ENCODE measurements around the gene KLHL29.

KLHL29 gene

GRCh38 chr2:23464905-23465537, 80.0 kb downstream of the KLHL29 start:
- Histone ChIP-seq H3K27ac (ENCODE audit: low read length) (no peak overlapping the region), H3K27me3 (ENCODE audit: low read depth, low read length) (no peaks in the 10 kb centered on the region), H3K36me3 (ENCODE audit: control insufficient read depth in 1 of 2, insufficient read depth in 2 of 2, low read length in 2 of 2) (no peaks in the 10 kb centered on the region)

GRCh38 chr2:23465936-23466335, 81.0 kb downstream of the KLHL29 start:
- Histone ChIP-seq H3K4me1 (ENCODE audit: control insufficient read depth in 1 of 2, insufficient read depth in 2 of 2, low read length in 2 of 2) (peaks cover 0 to 13% of the 10 kb centered on the region in 2 donors), H3K9me3 (ENCODE audit: control insufficient read depth in 1 of 2, low read length in 2 of 2) (no peaks in the 10 kb centered on the region), H3K4me3 (ENCODE audit: low read depth in 1 of 2, low read length in 2 of 2) (no peak overlapping the region), H3K36me3 (ENCODE audit: control insufficient read depth in 1 of 2, insufficient read depth in 2 of 2, low read length in 2 of 2) (no peaks in the 10 kb centered on the region), H3K27ac (ENCODE audit: low read length) (no peak overlapping the region), H3K27me3 (ENCODE audit: low read depth, low read length) (no peaks in the 10 kb centered on the region)

More at GRCh38 chr2:23464905-23465537, 80.0 kb downstream of the KLHL29 start:
- Histone ChIP-seq H3K4me1 (ENCODE audit: control insufficient read depth in 1 of 2, insufficient read depth in 2 of 2, low read length in 2 of 2) (peaks cover 0 to 13% of the 10 kb centered on the region in 2 donors), H3K9me3 (ENCODE audit: control insufficient read depth in 1 of 2, low read length in 2 of 2) (no peaks in the 10 kb centered on the region), H3K4me3 (ENCODE audit: low read depth in 1 of 2, low read length in 2 of 2) (no peak overlapping the region)

GRCh38 chr2:23467618-23468017, 82.6 kb downstream of the KLHL29 start:
- no peaks in the 10 kb centered on the region for H3K36me3 ChIP-seq (ENCODE audit: control insufficient read depth in 1 of 2, insufficient read depth in 2 of 2, low read length in 2 of 2)
- H3K4me3 ChIP-seq (ENCODE audit: low read depth in 1 of 2, low read length in 2 of 2), result no peak overlapping the region
- H3K27me3 ChIP-seq (ENCODE audit: low read depth, low read length), result no peaks in the 10 kb centered on the region
- H3K27ac ChIP-seq (ENCODE audit: low read length), result no peak overlapping the region
- H3K4me1 ChIP-seq (ENCODE audit: control insufficient read depth in 1 of 2, insufficient read depth in 2 of 2, low read length in 2 of 2), result peaks cover 0 to 13% of the 10 kb centered on the region in 2 donors
- no peaks in the 10 kb centered on the region for H3K9me3 ChIP-seq (ENCODE audit: control insufficient read depth in 1 of 2, low read length in 2 of 2)

GRCh38 chr2:23468474-23469141, 83.6 kb downstream of the KLHL29 start:
- H3K27me3 ChIP-seq (ENCODE audit: low read depth, low read length), result no peaks in the 10 kb centered on the region
- peak overlapping the region; percentile 45 for H3K27ac ChIP-seq (ENCODE audit: low read length)
- no peaks in the 10 kb centered on the region for H3K36me3 ChIP-seq (ENCODE audit: control insufficient read depth in 1 of 2, insufficient read depth in 2 of 2, low read length in 2 of 2)
- peaks cover 0 to 13% of the 10 kb centered on the region in 2 donors for H3K4me1 ChIP-seq (ENCODE audit: control insufficient read depth in 1 of 2, insufficient read depth in 2 of 2, low read length in 2 of 2)
- no peak overlapping the region for H3K4me3 ChIP-seq (ENCODE audit: low read depth in 1 of 2, low read length in 2 of 2)
- no peaks in the 10 kb centered on the region for H3K9me3 ChIP-seq (ENCODE audit: control insufficient read depth in 1 of 2, low read length in 2 of 2)

GRCh38 chr2:23469142-23469540, 84.2 kb downstream of the KLHL29 start:
- Histone ChIP-seq H3K4me1 (ENCODE audit: control insufficient read depth in 1 of 2, insufficient read depth in 2 of 2, low read length in 2 of 2) (peaks cover 0 to 13% of the 10 kb centered on the region in 2 donors), H3K27ac (ENCODE audit: low read length) (peak overlapping the region; percentile 45), H3K27me3 (ENCODE audit: low read depth, low read length) (no peaks in the 10 kb centered on the region), H3K4me3 (ENCODE audit: low read depth in 1 of 2, low read length in 2 of 2) (no peak overlapping the region), H3K9me3 (ENCODE audit: control insufficient read depth in 1 of 2, low read length in 2 of 2) (no peaks in the 10 kb centered on the region), H3K36me3 (ENCODE audit: control insufficient read depth in 1 of 2, insufficient read depth in 2 of 2, low read length in 2 of 2) (no peaks in the 10 kb centered on the region)

GRCh38 chr2:23475036-23475435, 90.1 kb downstream of the KLHL29 start:
- H3K36me3 ChIP-seq (ENCODE audit: control insufficient read depth in 1 of 2, insufficient read depth in 2 of 2, low read length in 2 of 2), result no peaks in the 10 kb centered on the region
- no peaks in the 10 kb centered on the region for H3K27me3 ChIP-seq (ENCODE audit: low read depth, low read length)
- no peaks in the 10 kb centered on the region for H3K4me1 ChIP-seq (ENCODE audit: control insufficient read depth in 1 of 2, insufficient read depth in 2 of 2, low read length in 2 of 2)

GRCh38 chr2:23475473-23475872, 90.5 kb downstream of the KLHL29 start:
- no peaks in the 10 kb centered on the region for H3K36me3 ChIP-seq (ENCODE audit: control insufficient read depth in 1 of 2, insufficient read depth in 2 of 2, low read length in 2 of 2)
- no peaks in the 10 kb centered on the region for H3K9me3 ChIP-seq (ENCODE audit: control insufficient read depth in 1 of 2, low read length in 2 of 2)
- no peaks in the 10 kb centered on the region for H3K4me1 ChIP-seq (ENCODE audit: control insufficient read depth in 1 of 2, insufficient read depth in 2 of 2, low read length in 2 of 2)
- H3K27me3 ChIP-seq (ENCODE audit: low read depth, low read length), result no peaks in the 10 kb centered on the region
- H3K4me3 ChIP-seq (ENCODE audit: low read depth in 1 of 2, low read length in 2 of 2), result no peak overlapping the region
- no peak overlapping the region for H3K27ac ChIP-seq (ENCODE audit: low read length)

More at GRCh38 chr2:23475036-23475435, 90.1 kb downstream of the KLHL29 start:
- no peaks in the 10 kb centered on the region for H3K9me3 ChIP-seq (ENCODE audit: control insufficient read depth in 1 of 2, low read length in 2 of 2)
- no peak overlapping the region for H3K27ac ChIP-seq (ENCODE audit: low read length)
- H3K4me3 ChIP-seq (ENCODE audit: low read depth in 1 of 2, low read length in 2 of 2), result no peak overlapping the region

- Histone ChIP-seq H3K27me3 (ENCODE audit: low read depth, low read length) (no peaks in the 10 kb centered on the region), H3K9me3 (ENCODE audit: control insufficient read depth in 1 of 2, low read length in 2 of 2) (no peaks in the 10 kb centered on the region), H3K36me3 (ENCODE audit: control insufficient read depth in 1 of 2, insufficient read depth in 2 of 2, low read length in 2 of 2) (no peaks in the 10 kb centered on the region), H3K27ac (ENCODE audit: low read length) (no peak overlapping the region), H3K4me1 (ENCODE audit: control insufficient read depth in 1 of 2, insufficient read depth in 2 of 2, low read length in 2 of 2) (no peaks in the 10 kb centered on the region), H3K4me3 (ENCODE audit: low read depth in 1 of 2, low read length in 2 of 2) (no peak overlapping the region)
Observed at GRCh38 chr2:23476786-23477185, 91.8 kb downstream of the KLHL29 start.

GRCh38 chr2:23477392-23477791, 92.4 kb downstream of the KLHL29 start:
- H3K27me3 ChIP-seq (ENCODE audit: low read depth, low read length), result no peaks in the 10 kb centered on the region

GRCh38 chr2:23478087-23478932, 93.3 kb downstream of the KLHL29 start:
- no peaks in the 10 kb centered on the region for H3K4me1 ChIP-seq (ENCODE audit: control insufficient read depth in 1 of 2, insufficient read depth in 2 of 2, low read length in 2 of 2)
- H3K27me3 ChIP-seq (ENCODE audit: low read depth, low read length), result no peaks in the 10 kb centered on the region
- no peak overlapping the region for H3K27ac ChIP-seq (ENCODE audit: low read length)
- no peak overlapping the region for H3K4me3 ChIP-seq (ENCODE audit: low read depth in 1 of 2, low read length in 2 of 2)
- no peaks in the 10 kb centered on the region for H3K36me3 ChIP-seq (ENCODE audit: control insufficient read depth in 1 of 2, insufficient read depth in 2 of 2, low read length in 2 of 2)
- no peaks in the 10 kb centered on the region for H3K9me3 ChIP-seq (ENCODE audit: control insufficient read depth in 1 of 2, low read length in 2 of 2)

More at GRCh38 chr2:23477392-23477791, 92.4 kb downstream of the KLHL29 start:
- Histone ChIP-seq H3K36me3 (ENCODE audit: control insufficient read depth in 1 of 2, insufficient read depth in 2 of 2, low read length in 2 of 2) (no peaks in the 10 kb centered on the region), H3K4me3 (ENCODE audit: low read depth in 1 of 2, low read length in 2 of 2) (no peak overlapping the region), H3K27ac (ENCODE audit: low read length) (no peak overlapping the region), H3K4me1 (ENCODE audit: control insufficient read depth in 1 of 2, insufficient read depth in 2 of 2, low read length in 2 of 2) (no peaks in the 10 kb centered on the region), H3K9me3 (ENCODE audit: control insufficient read depth in 1 of 2, low read length in 2 of 2) (no peaks in the 10 kb centered on the region)

- Histone ChIP-seq H3K9me3 (ENCODE audit: control insufficient read depth in 1 of 2, low read length in 2 of 2) (no peaks in the 10 kb centered on the region), H3K27me3 (ENCODE audit: low read depth, low read length) (no peaks in the 10 kb centered on the region), H3K36me3 (ENCODE audit: control insufficient read depth in 1 of 2, insufficient read depth in 2 of 2, low read length in 2 of 2) (no peaks in the 10 kb centered on the region), H3K4me1 (ENCODE audit: control insufficient read depth in 1 of 2, insufficient read depth in 2 of 2, low read length in 2 of 2) (no peaks in the 10 kb centered on the region), H3K27ac (ENCODE audit: low read length) (no peak overlapping the region), H3K4me3 (ENCODE audit: low read depth in 1 of 2, low read length in 2 of 2) (no peak overlapping the region)
Observed at GRCh38 chr2:23478933-23479683, 94.1 kb downstream of the KLHL29 start.
